PC-3 (cell line): ENCODE results near the gene ZNRF1. TPM values are rescaled to one million over a fixed set of nuclear protein-coding genes. Genes with fewer than 3 reads are reported as not detected.

Experiments used
- ATAC-seq: fragments of 200-7000 bp; cut with Tn5 transposase; 2 replicates; pipeline ENCODE4 v1.9.1; 2020; ENCODE audit warnings: mild to moderate bottlenecking, moderate library complexity
- BruUV-seq: library from RNA; stranded (reverse); fragments of 400-500 nt; replicated peaks from 2 replicates; lab custom pipeline; 2021; lab: Mats Ljungman, UMichigan
- CTCF ChIA-PET: fragments of 300-600 bp; sonication (Branson Sonifier 250); formaldehyde crosslinking; loops from one replicate; lab custom pipeline; 2022; ENCODE audit warnings: antibody characterized with exemption; lab: Charles Lee
- POLR2A ChIA-PET: fragments of 300-600 bp; sonication (Branson Sonifier 250); formaldehyde crosslinking; loops from one replicate; lab custom pipeline; 2022; ENCODE audit warnings: antibody characterized with exemption; ENCODE audit not compliant: unreplicated experiment; lab: Charles Lee
- DNase-seq: peaks from one replicate; pipeline ENCODE4 v3.0.0-alpha.2; 2015
- H2AFZ ChIP-seq: fragments of 300-600 bp; sonication (generic); 2 replicates; pipeline ENCODE4 v1.6.0; 2016; ENCODE audit warnings: antibody characterized with exemption, low read length
- H3F3A ChIP-seq: fragments of 300-600 bp; sonication (generic); one replicate; pipeline ENCODE4 v1.6.0; 2017; ENCODE audit warnings: antibody characterized with exemption, low read length, control low read depth, mild to moderate bottlenecking; ENCODE audit not compliant: unreplicated experiment
- H3K27ac ChIP-seq: fragments of 300-600 bp; sonication (generic); 2 replicates; pipeline ENCODE4 v1.5.1; 2016; ENCODE audit warnings: mild to moderate bottlenecking, low read length
- H3K27me3 ChIP-seq: fragments of 300-600 bp; sonication (generic); 2 replicates; pipeline ENCODE4 v1.6.1; 2016; ENCODE audit warnings: low read length, mixed read lengths
- H3K36me3 ChIP-seq: fragments of 300-600 bp; sonication (generic); 2 replicates; pipeline ENCODE4 v1.6.1; 2016; ENCODE audit warnings: low read depth, mixed run types, low read length, mixed read lengths
- H3K4me1 ChIP-seq: fragments of 300-600 bp; sonication (generic); 2 replicates; pipeline ENCODE4 v1.5.1; 2016; ENCODE audit warnings: low read length; ENCODE audit not compliant: insufficient read depth
- H3K4me2 ChIP-seq: fragments of 300-600 bp; sonication (generic); 2 replicates; pipeline ENCODE4 v1.6.0; 2016; ENCODE audit warnings: low read length
- H3K4me3 ChIP-seq: fragments of 300-600 bp; sonication (generic); 2 replicates; pipeline ENCODE4 v1.5.1; 2016; ENCODE audit warnings: mild to moderate bottlenecking, low read length, mixed read lengths
- H3K79me2 ChIP-seq: fragments of 300-600 bp; sonication (generic); 2 replicates; pipeline ENCODE4 v1.6.1; 2017; ENCODE audit warnings: low read length, mixed read lengths
- H3K9ac ChIP-seq: fragments of 300-600 bp; sonication (generic); 2 replicates; pipeline ENCODE4 v1.6.0; 2016; ENCODE audit warnings: mild to moderate bottlenecking, low read length
- H3K9me2 ChIP-seq: fragments of 300-600 bp; sonication (generic); replicated peaks from 2 replicates; pipeline ENCODE4 v1.6.1; 2016; ENCODE audit warnings: mixed run types, low read length, mixed read lengths
- H3K9me3 ChIP-seq: fragments of 300-600 bp; sonication (generic); 2 replicates; pipeline ENCODE4 v1.6.1; 2016; ENCODE audit warnings: low read length, mixed read lengths
- H4K20me1 ChIP-seq: fragments of 300-600 bp; sonication (generic); 2 replicates; pipeline ENCODE4 v1.6.1; 2016; ENCODE audit warnings: low read length, mixed read lengths
- EZH2 ChIP-seq: fragments of 300-600 bp; sonication (generic); IDR thresholded peaks from one replicate; pipeline ENCODE4 v1.6.1; 2017; ENCODE audit warnings: antibody characterized with exemption, mild to moderate bottlenecking, low read length; ENCODE audit not compliant: unreplicated experiment
- EZH2phosphoT487 ChIP-seq: fragments of 300-600 bp; sonication (generic); IDR thresholded peaks from 2 replicates; pipeline ENCODE4 v1.6.1; 2018; ENCODE audit warnings: mild to moderate bottlenecking, antibody characterized with exemption, low read length, borderline replicate concordance
- intact Hi-C: fragments of 100-400 bp; cut with micrococcal nuclease; formaldehyde crosslinking; loops from 2 replicates; pipeline ENCODE4 v1.9.0; 2023
- total RNA-seq: library from RNA; depleted of rRNA; stranded (reverse); fragments of >200 nt; gene quantifications from 2 replicates; pipeline ENCODE4 v1.2.3, GENCODE V29; 2014
- TF ChIP-seq, protein P1 (sequence below): fragments of 300-600 bp; sonication (generic); conservative IDR thresholded peaks from 2 replicates; pipeline ENCODE4 v1.5.1; 2017; ENCODE audit warnings: antibody characterized with exemption, low read depth, mild to moderate bottlenecking, low read length

ZNRF1 gene
- total RNA-seq, 1 experiment from 2014 or later = 60.4 TPM

DNA sequence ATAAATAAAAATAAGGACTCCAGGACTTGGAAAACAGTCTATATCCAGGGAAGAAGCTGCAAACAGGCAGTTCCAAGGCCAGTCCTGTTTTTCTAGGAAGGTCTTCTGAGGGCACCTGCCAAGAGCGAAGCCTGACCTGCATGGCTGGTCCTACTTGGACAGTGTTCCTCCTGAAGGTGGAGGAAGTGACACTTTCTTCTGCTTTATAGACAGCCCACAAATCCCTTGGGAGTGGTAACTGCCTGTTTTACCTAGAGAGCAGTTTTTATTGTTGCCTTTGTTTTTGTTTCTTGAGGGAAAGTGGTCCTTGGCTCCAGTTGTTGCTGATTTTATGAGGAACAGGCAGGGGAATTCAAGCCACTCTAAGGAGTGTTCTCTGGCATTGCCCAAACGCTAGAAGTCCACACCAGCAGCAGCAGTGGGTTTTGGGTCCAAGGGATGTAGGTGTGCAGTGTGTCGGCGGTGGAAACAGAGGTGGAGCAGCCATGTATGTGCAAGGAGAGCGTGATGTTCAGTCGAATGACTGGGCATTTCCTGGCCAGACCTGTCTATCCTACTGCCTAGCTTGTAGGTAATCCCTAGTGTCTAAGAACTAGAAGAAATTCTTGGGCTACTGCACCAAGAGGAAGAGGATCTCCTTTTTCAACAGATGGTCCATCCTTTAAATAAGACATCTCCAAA lies 82.5 kb downstream of the ZNRF1 start:
- H3K9me2 ChIP-seq = no peaks in the 10 kb centered on the region
- no peak overlapping the region for H3K4me2 ChIP-seq
- no peaks in the 10 kb centered on the region for H3F3A ChIP-seq
- H2AFZ ChIP-seq = no peak overlapping the region
- no peaks in the 10 kb centered on the region for H3K27me3 ChIP-seq
- no peaks in the 10 kb centered on the region for H3K9me3 ChIP-seq
- no peak overlapping the region for H3K27ac ChIP-seq
- TF ChIP-seq, protein P1, sequence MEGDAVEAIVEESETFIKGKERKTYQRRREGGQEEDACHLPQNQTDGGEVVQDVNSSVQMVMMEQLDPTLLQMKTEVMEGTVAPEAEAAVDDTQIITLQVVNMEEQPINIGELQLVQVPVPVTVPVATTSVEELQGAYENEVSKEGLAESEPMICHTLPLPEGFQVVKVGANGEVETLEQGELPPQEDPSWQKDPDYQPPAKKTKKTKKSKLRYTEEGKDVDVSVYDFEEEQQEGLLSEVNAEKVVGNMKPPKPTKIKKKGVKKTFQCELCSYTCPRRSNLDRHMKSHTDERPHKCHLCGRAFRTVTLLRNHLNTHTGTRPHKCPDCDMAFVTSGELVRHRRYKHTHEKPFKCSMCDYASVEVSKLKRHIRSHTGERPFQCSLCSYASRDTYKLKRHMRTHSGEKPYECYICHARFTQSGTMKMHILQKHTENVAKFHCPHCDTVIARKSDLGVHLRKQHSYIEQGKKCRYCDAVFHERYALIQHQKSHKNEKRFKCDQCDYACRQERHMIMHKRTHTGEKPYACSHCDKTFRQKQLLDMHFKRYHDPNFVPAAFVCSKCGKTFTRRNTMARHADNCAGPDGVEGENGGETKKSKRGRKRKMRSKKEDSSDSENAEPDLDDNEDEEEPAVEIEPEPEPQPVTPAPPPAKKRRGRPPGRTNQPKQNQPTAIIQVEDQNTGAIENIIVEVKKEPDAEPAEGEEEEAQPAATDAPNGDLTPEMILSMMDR = no peak
- TF ChIP-seq EZH2phosphoT487 = no peak
- TF ChIP-seq EZH2 = no peak
- peaks cover 74% of the 10 kb centered on the region for H3K79me2 ChIP-seq
- BruUV-seq = no TSS peak
- no peak for ATAC-seq
- 0 out of 2 replicates have a peak, but pooled peaks cover 4% of the 10 kb centered on the region for H3K4me1 ChIP-seq
- no peak for DNase-seq
- ChIA-PET CTCF (no interaction called here), POLR2A (no interaction called here)
- H3K4me3 ChIP-seq = no peak overlapping the region
- H3K9ac ChIP-seq = no peak overlapping the region
- H3K36me3 ChIP-seq = no peaks in the 10 kb centered on the region
- intact Hi-C loops = no loop called here
- H4K20me1 ChIP-seq = no peaks in the 10 kb centered on the region

GRCh38 chr16:75083813-75084212 lies 85.0 kb downstream of the ZNRF1 start:
- ATAC-seq = no peak
- H4K20me1 ChIP-seq = no peaks in the 10 kb centered on the region
- BruUV-seq = no TSS peak

DNA sequence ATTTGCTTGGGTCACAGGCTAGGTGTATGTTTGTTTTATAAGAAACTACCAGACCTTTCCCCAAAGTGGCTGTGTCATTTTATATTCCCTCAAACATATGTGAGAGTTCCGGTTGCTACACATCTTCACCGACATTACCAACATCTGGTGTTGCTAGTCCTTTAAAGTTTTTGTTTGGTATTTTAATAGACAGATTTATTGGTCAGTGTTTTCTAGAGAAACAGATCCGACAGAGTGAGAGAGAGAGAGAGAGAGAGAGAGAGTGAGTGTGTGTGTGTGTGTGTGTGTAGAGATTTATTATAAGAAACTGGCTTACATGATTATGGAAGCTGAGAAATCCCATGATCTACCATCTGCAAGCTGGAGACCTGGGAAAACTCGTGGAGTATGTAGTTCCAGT lies 86.7 kb downstream of the ZNRF1 start:
- no TSS peak for BruUV-seq
- intact Hi-C loops = no loop called here

More at GRCh38 chr16:75083813-75084212, 85.0 kb downstream of the ZNRF1 start:
- Histone ChIP-seq H3K79me2 (peaks cover 81% of the 10 kb centered on the region), H3K9me3 (no peaks in the 10 kb centered on the region), H3F3A (no peaks in the 10 kb centered on the region), H3K27me3 (no peaks in the 10 kb centered on the region), H3K36me3 (no peaks in the 10 kb centered on the region), H3K4me1 (0 out of 2 replicates have a peak, but pooled peaks cover 4% of the 10 kb centered on the region), H3K4me3 (no peak overlapping the region), H3K27ac (no peak overlapping the region), H2AFZ (no peak overlapping the region), H3K4me2 (no peak overlapping the region), H3K9ac (no peak overlapping the region), H3K9me2 (no peaks in the 10 kb centered on the region)
- ChIA-PET POLR2A (no interaction called here), CTCF (no interaction called here)
- DNase-seq = no peak
- TF ChIP-seq, protein P1 = no peak
- TF ChIP-seq EZH2 = no peak
- no peak for TF ChIP-seq EZH2phosphoT487
- intact Hi-C loops = no loop called here

More for the DNA sequence above, 86.7 kb downstream of the ZNRF1 start:
- TF ChIP-seq, protein P1 = no peak
- TF ChIP-seq EZH2phosphoT487 (no peak), EZH2 (no peak)
- H4K20me1 ChIP-seq = no peaks in the 10 kb centered on the region
- no peak overlapping the region for H3K4me3 ChIP-seq
- POLR2A ChIA-PET = no interaction called here
- DNase-seq (no peak), ATAC-seq (no peak)
- no peaks in the 10 kb centered on the region for H3K9me2 ChIP-seq
- H3K36me3 ChIP-seq = no peaks in the 10 kb centered on the region
- no peak overlapping the region for H2AFZ ChIP-seq
- CTCF ChIA-PET = no interaction called here
- no peaks in the 10 kb centered on the region for H3K27me3 ChIP-seq
- no peaks in the 10 kb centered on the region for H3K9me3 ChIP-seq
- H3K27ac ChIP-seq = no peak overlapping the region
- no peak overlapping the region for H3K9ac ChIP-seq
- peaks cover 7% of the 10 kb centered on the region; the same call in 1 of the 2 replicates for H3K4me1 ChIP-seq
- peaks cover 90% of the 10 kb centered on the region for H3K79me2 ChIP-seq
- no peak overlapping the region for H3K4me2 ChIP-seq
- no peaks in the 10 kb centered on the region for H3F3A ChIP-seq
